Activated naive CD4-positive, alpha-beta T cell treated with Interleukin-2 at 50 U/mL for 16 hours (primary cell): Measurements from ENCODE around the gene TUB.

Source experiments
- DNase-seq: peaks from one replicate; pipeline ENCODE4 v3.0.0-alpha.2; 2020

The TUB gene

DNA sequence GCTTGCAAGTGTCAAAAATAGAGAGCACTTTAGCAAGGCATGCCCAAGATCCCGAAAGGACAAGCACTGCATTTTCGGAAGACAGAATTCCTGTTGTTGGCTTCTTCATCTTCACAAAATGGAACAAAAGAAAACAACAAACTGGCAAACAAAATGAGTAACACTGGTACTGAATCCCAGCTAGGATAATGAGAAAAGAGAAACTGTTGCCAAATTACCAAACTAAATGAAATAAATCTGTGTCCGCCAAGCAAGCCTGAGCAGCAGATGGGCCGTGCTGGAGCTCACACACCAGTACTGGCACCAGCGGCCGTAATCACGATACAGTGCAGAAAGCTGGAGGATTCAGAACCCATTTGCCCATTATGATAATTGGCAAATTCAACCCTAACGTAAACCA is 30.6 kb downstream of the TUB start:
- DNase-seq: no peak

DNA sequence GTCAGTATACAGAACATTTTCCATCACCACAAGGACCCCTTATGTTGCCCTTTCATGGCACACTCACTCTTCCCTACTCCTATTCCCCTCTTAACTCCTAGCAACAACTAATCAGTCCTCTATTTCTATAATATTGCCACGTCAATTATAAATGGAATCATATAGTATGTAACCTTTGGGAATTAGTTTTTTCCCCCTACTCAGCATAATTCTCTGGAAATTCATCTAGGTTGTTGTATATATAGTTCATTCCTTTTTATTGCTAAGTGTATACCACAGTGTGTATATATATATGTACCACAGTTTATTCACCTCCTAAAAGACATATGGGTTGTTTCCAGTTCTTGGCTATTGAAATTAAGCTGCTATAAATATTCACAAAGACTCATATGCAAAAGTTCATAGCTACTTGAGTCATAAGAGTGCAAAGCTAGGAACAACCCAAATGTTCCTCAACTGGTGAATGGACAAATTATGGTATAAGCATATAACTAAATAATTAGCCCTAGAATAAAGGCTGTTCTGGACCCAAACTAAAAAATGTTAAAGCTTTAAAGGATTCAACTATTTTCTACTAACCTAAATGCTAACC is 41.3 kb downstream of the TUB start:
- no peak for DNase-seq

DNA sequence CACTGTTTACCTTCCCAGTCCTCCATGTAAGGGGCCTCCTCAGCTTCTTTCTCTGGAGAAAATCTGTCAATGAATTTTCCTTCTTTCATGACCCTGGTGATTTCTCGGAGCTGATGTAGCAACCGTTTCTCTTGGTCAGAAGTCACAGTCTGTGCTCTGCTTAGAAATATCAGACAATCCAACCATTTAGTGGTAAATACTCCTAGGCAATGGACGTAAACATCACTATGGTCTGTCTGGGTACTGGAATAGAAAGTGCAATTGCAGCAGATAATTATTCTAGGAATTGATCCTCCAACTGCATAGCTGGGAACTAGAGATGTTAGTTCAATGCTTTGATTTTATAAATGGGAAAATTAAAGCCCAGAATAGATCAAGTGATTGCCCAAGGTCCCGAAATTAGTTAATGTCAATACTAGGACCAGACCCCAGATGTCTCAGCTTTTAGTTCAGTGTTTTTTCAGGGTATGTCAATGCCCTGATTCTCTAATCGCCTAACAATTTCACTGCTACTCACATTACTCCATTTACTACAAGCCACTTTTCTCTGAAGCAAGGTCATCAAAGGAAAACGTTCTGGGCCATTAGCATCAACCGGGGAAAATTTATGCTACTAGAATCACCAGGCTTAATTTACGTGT is 45.8 kb downstream of the TUB start:
- no peak for DNase-seq

DNA sequence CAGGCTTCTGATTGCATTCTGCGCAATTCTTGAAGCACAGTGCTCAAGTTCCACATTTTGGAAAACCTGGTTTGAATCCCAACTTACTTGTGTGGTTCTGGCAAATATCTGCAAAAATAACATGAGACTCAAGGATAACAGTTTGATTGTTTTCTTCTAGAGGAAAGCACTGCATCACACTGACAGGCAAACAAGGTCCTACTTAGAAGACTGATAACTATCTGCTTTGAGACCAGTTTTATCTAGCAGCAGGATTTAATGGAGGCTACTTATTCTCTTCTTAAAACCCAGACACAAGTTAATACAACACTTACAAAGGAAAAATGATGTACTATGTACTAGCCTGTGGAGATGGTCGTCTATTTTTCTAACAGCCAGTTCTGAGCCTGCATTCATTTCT is 46.4 kb downstream of the TUB start:
- no peak for DNase-seq

DNA sequence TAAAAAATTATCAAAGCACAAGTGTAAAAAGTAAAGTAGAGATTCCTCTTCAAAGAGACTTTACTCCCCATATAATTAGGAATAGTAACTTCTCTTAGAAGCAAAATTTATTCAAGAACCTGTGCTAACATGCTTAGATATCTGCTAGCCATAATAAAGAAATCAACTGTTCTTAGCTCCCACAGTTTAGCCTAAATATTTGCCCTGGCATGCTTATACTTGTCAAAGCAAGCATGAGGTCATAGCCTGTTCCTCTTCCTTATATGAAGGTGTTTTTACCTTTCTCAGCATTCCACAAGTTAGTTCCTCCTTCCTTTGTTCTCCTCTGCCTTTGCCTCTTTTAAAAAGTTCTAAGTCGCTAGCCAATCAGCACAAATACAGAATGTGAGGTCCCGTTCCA is 57.5 kb downstream of the TUB start:
- no peak for DNase-seq

DNA sequence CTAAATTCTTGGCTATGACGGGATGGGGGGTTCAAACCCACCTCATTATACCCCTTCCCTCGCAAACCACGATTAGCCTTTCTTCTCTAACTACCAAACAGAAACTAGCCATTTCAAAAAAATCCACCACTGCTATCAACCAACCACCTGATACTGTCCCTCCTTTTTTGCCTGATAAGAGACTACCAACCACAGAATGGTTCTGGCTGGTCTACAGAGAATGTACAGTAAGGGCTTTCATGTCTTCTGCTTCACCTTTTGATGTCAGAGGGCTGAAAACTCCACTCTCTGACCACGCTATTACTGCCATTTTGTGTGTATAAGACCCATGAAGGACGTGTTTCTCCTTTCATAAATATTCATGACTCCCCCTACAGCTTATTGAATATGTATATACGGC is 68.7 kb downstream of the TUB start:
- DNase-seq: no peak
